Measurements from ENCODE around the gene GSTM2.

Gene GSTM2

GRCh38 chr1:109721971-109722370 is 54.1 kb downstream of the GSTM2 start:
- Histone ChIP-seq H3K9me3 (ENCODE audit: control insufficient read depth, insufficient read depth, low read depth, low read length) (peaks cover 8% of the 10 kb centered on the region), H3K4me1 (ENCODE audit: control insufficient read depth, insufficient read depth, low read length) (peaks cover 15% of the 10 kb centered on the region; the same call in 1 of the 2 replicates), H3K4me3 (ENCODE audit: low read depth, low read length) (no peak overlapping the region), H3K27me3 (ENCODE audit: control insufficient read depth, insufficient read depth, low read length) (no peaks in the 10 kb centered on the region), H3K9ac (ENCODE audit: low read length) (no peak overlapping the region), H3K36me3 (ENCODE audit: control insufficient read depth, insufficient read depth, low read length) (no peaks in the 10 kb centered on the region), H3K27ac (ENCODE audit: low read depth, low read length) (no peak overlapping the region)

GRCh38 chr1:109722908-109723691 is 55.2 kb downstream of the GSTM2 start:
- Histone ChIP-seq H3K27ac (ENCODE audit: low read depth, low read length) (no peak overlapping the region), H3K27me3 (ENCODE audit: control insufficient read depth, insufficient read depth, low read length) (no peaks in the 10 kb centered on the region), H3K4me1 (ENCODE audit: control insufficient read depth, insufficient read depth, low read length) (peaks cover 16% of the 10 kb centered on the region; the same call in 1 of the 2 replicates), H3K36me3 (ENCODE audit: control insufficient read depth, insufficient read depth, low read length) (no peaks in the 10 kb centered on the region), H3K9me3 (ENCODE audit: control insufficient read depth, insufficient read depth, low read depth, low read length) (peaks cover 9% of the 10 kb centered on the region), H3K4me3 (ENCODE audit: low read depth, low read length) (no peak overlapping the region), H3K9ac (ENCODE audit: low read length) (no peak overlapping the region)
